ENCODE measurements around the gene ROCK2.
"Not testable (repeated sequence)": the region's sequence is repeated elsewhere in the genome, so short reads cannot be mapped to it uniquely, and the experiment has no call there.

ROCK2 gene

GRCh38 chr2:11182951-11183350, 161.5 kb downstream of the ROCK2 start:
- Mint-ChIP-seq H3K4me1 (no peaks in the 10 kb centered on the region), H3K9me3 (no peaks in the 10 kb centered on the region), H3K27ac (no peak overlapping the region), H3K27me3 (no peaks in the 10 kb centered on the region), H3K4me3 (no peak overlapping the region), H3K36me3 (peaks cover 8% of the 10 kb centered on the region)
- ATAC-seq (ENCODE audit: low read depth) (no peak), DNase-seq (ENCODE audit: low spot score in 2 of 2) (no peak)

- peaks cover 8% of the 10 kb centered on the region for H3K36me3 Mint-ChIP-seq
- H3K27ac Mint-ChIP-seq = no peak overlapping the region
- no peaks in the 10 kb centered on the region for H3K4me1 Mint-ChIP-seq
Observed at GRCh38 chr2:11180653-11181052, 163.8 kb downstream of the ROCK2 start.

GRCh38 chr2:11179899-11180298, 164.5 kb downstream of the ROCK2 start:
- H3K36me3 Mint-ChIP-seq = peaks cover 12% of the 10 kb centered on the region
- H3K27me3 Mint-ChIP-seq = no peaks in the 10 kb centered on the region
- no peak for DNase-seq (ENCODE audit: low spot score in 2 of 2)
- no peaks in the 10 kb centered on the region for H3K9me3 Mint-ChIP-seq
- no peak overlapping the region for H3K27ac Mint-ChIP-seq
- no peak for ATAC-seq (ENCODE audit: low read depth)
- no peak overlapping the region for H3K4me3 Mint-ChIP-seq
- peaks cover 5% of the 10 kb centered on the region for H3K4me1 Mint-ChIP-seq

More at GRCh38 chr2:11180653-11181052, 163.8 kb downstream of the ROCK2 start:
- no peak overlapping the region for H3K4me3 Mint-ChIP-seq
- H3K9me3 Mint-ChIP-seq = no peaks in the 10 kb centered on the region
- DNase-seq (ENCODE audit: low spot score in 2 of 2) (no peak), ATAC-seq (ENCODE audit: low read depth) (no peak)
- no peaks in the 10 kb centered on the region for H3K27me3 Mint-ChIP-seq

GRCh38 chr2:11179196-11179595, 165.2 kb downstream of the ROCK2 start:
- Mint-ChIP-seq H3K4me3 (no peak overlapping the region), H3K27me3 (no peaks in the 10 kb centered on the region), H3K4me1 (peaks cover 6% of the 10 kb centered on the region), H3K36me3 (peaks cover 11% of the 10 kb centered on the region), H3K27ac (no peak overlapping the region), H3K9me3 (no peaks in the 10 kb centered on the region)
- no peak for DNase-seq (ENCODE audit: low spot score in 2 of 2)
- ATAC-seq (ENCODE audit: low read depth) = no peak

- Mint-ChIP-seq H3K4me1 (peaks cover 6% of the 10 kb centered on the region), H3K27ac (no peak overlapping the region), H3K27me3 (no peaks in the 10 kb centered on the region), H3K36me3 (peaks cover 11% of the 10 kb centered on the region), H3K9me3 (no peaks in the 10 kb centered on the region), H3K4me3 (no peak overlapping the region)
- ATAC-seq (ENCODE audit: low read depth) (no peak), DNase-seq (ENCODE audit: low spot score in 2 of 2) (no peak)
Observed at GRCh38 chr2:11177871-11178690, 166.4 kb downstream of the ROCK2 start.

- Mint-ChIP-seq H3K4me3 (no peak overlapping the region), H3K9me3 (no peaks in the 10 kb centered on the region), H3K4me1 (peaks cover 6% of the 10 kb centered on the region), H3K27me3 (no peaks in the 10 kb centered on the region), H3K36me3 (peaks cover 11% of the 10 kb centered on the region), H3K27ac (peak overlapping the region; percentile 19)
- no peak for ATAC-seq (ENCODE audit: low read depth)
- no peak for DNase-seq (ENCODE audit: low spot score in 2 of 2)
Observed at GRCh38 chr2:11175293-11175795, 169.1 kb downstream of the ROCK2 start.

GRCh38 chr2:11174222-11174621, 170.2 kb downstream of the ROCK2 start:
- no peak overlapping the region for H3K4me3 Mint-ChIP-seq
- no peak overlapping the region for H3K27ac Mint-ChIP-seq
- H3K4me1 Mint-ChIP-seq = peaks cover 6% of the 10 kb centered on the region
- ATAC-seq (ENCODE audit: low read depth) = no peak
- peaks cover 14% of the 10 kb centered on the region for H3K36me3 Mint-ChIP-seq
- H3K9me3 Mint-ChIP-seq = no peaks in the 10 kb centered on the region
- no peak for DNase-seq (ENCODE audit: low spot score in 2 of 2)
- no peaks in the 10 kb centered on the region for H3K27me3 Mint-ChIP-seq

- ATAC-seq (ENCODE audit: low read depth) = no peak
- no peak for DNase-seq (ENCODE audit: low spot score in 2 of 2)
- Mint-ChIP-seq H3K4me1 (no peaks in the 10 kb centered on the region), H3K4me3 (no peak overlapping the region), H3K27me3 (no peaks in the 10 kb centered on the region), H3K27ac (no peak overlapping the region), H3K36me3 (peaks cover 8% of the 10 kb centered on the region), H3K9me3 (no peaks in the 10 kb centered on the region)
Observed at GRCh38 chr2:11169333-11169732, 175.1 kb downstream of the ROCK2 start.

GRCh38 chr2:11168488-11168887, 175.9 kb downstream of the ROCK2 start:
- H3K27me3 Mint-ChIP-seq = no peaks in the 10 kb centered on the region
- no peak overlapping the region for H3K27ac Mint-ChIP-seq
- H3K4me3 Mint-ChIP-seq = no peak overlapping the region
- DNase-seq (ENCODE audit: low spot score in 2 of 2) (no peak), ATAC-seq (ENCODE audit: low read depth) (no peak)
- no peaks in the 10 kb centered on the region for H3K9me3 Mint-ChIP-seq
- H3K36me3 Mint-ChIP-seq = peaks cover 13% of the 10 kb centered on the region
- no peaks in the 10 kb centered on the region for H3K4me1 Mint-ChIP-seq

GRCh38 chr2:11166476-11166875, 178.0 kb downstream of the ROCK2 start:
- Mint-ChIP-seq H3K4me3 (no peak overlapping the region), H3K27me3 (no peaks in the 10 kb centered on the region), H3K27ac (no peak overlapping the region), H3K9me3 (no peaks in the 10 kb centered on the region), H3K4me1 (no peaks in the 10 kb centered on the region), H3K36me3 (peaks cover 13% of the 10 kb centered on the region)
- DNase-seq (ENCODE audit: low spot score in 2 of 2) (no peak), ATAC-seq (ENCODE audit: low read depth) (no peak)

GRCh38 chr2:11165046-11165445, 179.4 kb downstream of the ROCK2 start:
- not testable (repeated sequence) for H3K27me3 Mint-ChIP-seq; DNase-seq (ENCODE audit: low spot score in 2 of 2); H3K9me3 Mint-ChIP-seq; ATAC-seq (ENCODE audit: low read depth); H3K27ac Mint-ChIP-seq; H3K4me3 Mint-ChIP-seq
- Mint-ChIP-seq H3K4me1 (peaks cover 11% of the 10 kb centered on the region), H3K36me3 (peaks cover 11% of the 10 kb centered on the region)

- H3K36me3 Mint-ChIP-seq = peaks cover 5% of the 10 kb centered on the region
- no peak overlapping the region for H3K27ac Mint-ChIP-seq
- no peaks in the 10 kb centered on the region for H3K9me3 Mint-ChIP-seq
Observed at GRCh38 chr2:11163439-11164317, 180.8 kb downstream of the ROCK2 start.

GRCh38 chr2:11161747-11162146, 182.7 kb downstream of the ROCK2 start:
- Mint-ChIP-seq H3K9me3 (no peaks in the 10 kb centered on the region), H3K27me3 (no peaks in the 10 kb centered on the region), H3K4me3 (no peak overlapping the region), H3K4me1 (peaks cover 16% of the 10 kb centered on the region), H3K27ac (no peak overlapping the region), H3K36me3 (peaks cover 5% of the 10 kb centered on the region)
- no peak for ATAC-seq (ENCODE audit: low read depth)
- DNase-seq (ENCODE audit: low spot score in 2 of 2) = no peak

More at GRCh38 chr2:11163439-11164317, 180.8 kb downstream of the ROCK2 start:
- no peak overlapping the region for H3K4me3 Mint-ChIP-seq
- H3K27me3 Mint-ChIP-seq = no peaks in the 10 kb centered on the region
- ATAC-seq (ENCODE audit: low read depth) (no peak), DNase-seq (ENCODE audit: low spot score in 2 of 2) (no peak)
- H3K4me1 Mint-ChIP-seq = peaks cover 11% of the 10 kb centered on the region
